Spinal cord (tissue), 10 donors: ENCODE measurements around the gene IRF1. TPM values are rescaled to one million over a fixed set of nuclear protein-coding genes. Genes with fewer than 3 reads are reported as not detected.

Experiments
- DNase-seq, 6 donors: peaks; one replicate each; pipeline versions ENCODE4 v3.0.0 to v3.0.0-alpha.2; 2013 to 2015; ENCODE audit warnings: low spot score in 6 of 6, low read depth in 4 of 6
- H3K27ac ChIP-seq: one replicate; pipeline ENCODE4 v1.5.1; 2013; ENCODE audit warnings: low read depth, low read length, control low read depth
- H3K27me3 ChIP-seq: one replicate; pipeline ENCODE4 v1.6.1; 2013; ENCODE audit warnings: low read length; ENCODE audit not compliant: control insufficient read depth, insufficient read depth
- H3K36me3 ChIP-seq: one replicate; pipeline ENCODE4 v1.6.1; 2013; ENCODE audit warnings: low read length; ENCODE audit not compliant: control insufficient read depth, insufficient read depth
- H3K4me1 ChIP-seq: one replicate; pipeline ENCODE4 v1.6.1; 2013; ENCODE audit warnings: low read length; ENCODE audit not compliant: control insufficient read depth, insufficient read depth
- H3K4me3 ChIP-seq: one replicate; pipeline ENCODE4 v1.5.1; 2013; ENCODE audit warnings: low read depth, low read length, control low read depth
- H3K9me3 ChIP-seq: one replicate; pipeline ENCODE4 v1.6.1; 2013; ENCODE audit warnings: low read length; ENCODE audit not compliant: control insufficient read depth, insufficient read depth
- WGBS: methylation state at CpG from one replicate; pipeline ENCODE4 v1.1.5; 2013; ENCODE audit warnings: missing lambda C conversion rate; ENCODE audit not compliant: insufficient coverage; 5-methylcytosine and 5-hydroxymethylcytosine counted together
- polyA plus RNA-seq, 2 donors: library from polyadenylated mRNA; unstranded; fragments of 120-200 nt; gene quantifications; one replicate each; pipeline ENCODE4 v1.2.1, GENCODE V29; 2013; ENCODE audit not compliant: insufficient read length in 2 of 2
- total RNA-seq, 2 donors: library from RNA; depleted of rRNA in 1 of 2; stranded (reverse); fragments of 120-200 nt in 1 of 2; fragments of >200 nt in 1 of 2; gene quantifications; one replicate each; pipeline versions ENCODE4 v1.2.3 to v1.2.4, GENCODE V29; 2013 to 2014
- donor health status: healthy.

Gene IRF1
- total and polyA plus RNA-seq, 4 donors = 5.8 to 8.5 (median 7.4) TPM

DNA sequence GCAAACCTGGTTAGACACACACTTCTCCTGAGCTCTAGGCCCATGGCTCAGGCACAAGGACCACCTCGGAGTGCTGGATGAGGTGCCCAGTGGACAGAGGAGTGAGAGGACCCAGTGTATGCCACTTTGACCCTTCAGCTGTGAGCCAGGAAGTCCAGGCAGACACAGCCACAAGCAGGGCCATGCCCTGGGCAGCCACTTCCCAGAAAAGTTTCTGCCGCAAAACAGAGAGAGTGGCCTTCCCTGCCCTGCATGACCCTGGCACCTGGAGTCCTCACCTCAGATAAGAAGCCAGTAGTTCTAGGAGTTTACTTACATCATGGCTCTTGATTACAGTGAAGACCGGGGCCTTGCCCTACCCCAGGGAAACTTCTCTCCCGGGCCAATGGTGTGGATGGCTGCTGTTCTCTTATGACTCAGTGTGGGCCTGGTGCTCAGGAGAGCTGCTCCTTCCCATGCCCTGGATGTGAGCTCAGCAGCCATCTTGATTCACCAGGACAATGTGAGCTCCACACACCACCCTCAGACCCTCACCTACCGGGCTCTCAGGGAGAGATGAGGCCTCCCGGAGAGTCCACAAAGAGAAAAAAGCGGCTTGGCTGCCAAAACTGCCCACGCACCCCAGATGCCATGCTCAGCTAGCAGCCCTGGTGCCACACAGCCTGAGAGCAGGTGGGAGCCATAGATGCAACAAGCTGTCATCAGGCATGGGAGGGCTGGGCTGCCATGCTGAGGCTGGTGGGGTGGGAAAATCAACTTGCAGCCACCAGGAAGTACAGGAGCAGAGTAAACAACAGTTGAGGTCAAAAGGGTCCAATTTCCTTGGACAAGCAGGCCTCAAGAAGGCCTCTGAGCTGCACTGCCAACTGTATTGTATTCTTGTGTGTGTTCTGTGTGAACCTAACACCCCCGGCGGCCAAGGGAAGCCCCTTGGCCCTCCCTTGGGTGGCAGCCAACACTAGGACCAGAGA, 11.7 kb upstream of the IRF1 start:
- no peak for DNase-seq
- Histone ChIP-seq H3K27ac (no peak overlapping the region), H3K27me3 (no peaks in the 10 kb centered on the region), H3K9me3 (no peaks in the 10 kb centered on the region), H3K4me1 (peaks cover 23% of the 10 kb centered on the region), H3K36me3 (no peaks in the 10 kb centered on the region), H3K4me3 (no peak overlapping the region)
- 79% methylated on average over 8 of the region's 10 CpGs for WGBS

DNA sequence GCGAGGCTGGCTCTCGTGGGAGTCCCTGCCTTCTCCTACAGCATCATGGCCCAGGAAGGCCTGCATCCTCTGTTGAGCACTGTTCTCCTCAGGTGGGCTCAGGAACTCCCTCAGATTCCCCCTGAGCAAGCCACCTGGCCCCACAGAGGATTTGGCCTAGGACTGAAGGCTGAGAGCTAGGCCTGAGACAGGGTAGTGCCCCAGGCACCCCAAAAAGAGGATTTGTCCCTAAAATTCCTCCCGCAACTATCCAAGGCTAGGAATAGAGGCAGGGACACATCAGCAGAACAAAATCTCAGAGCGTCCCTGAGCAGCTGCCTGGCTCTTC, 11.0 kb upstream of the IRF1 start:
- no peaks in the 10 kb centered on the region for H3K36me3 ChIP-seq
- WGBS = 85% methylated on average over 4 of the region's 4 CpGs
- H3K9me3 ChIP-seq = no peaks in the 10 kb centered on the region
- H3K4me3 ChIP-seq = no peak overlapping the region
- DNase-seq = no peak
- H3K27ac ChIP-seq = no peak overlapping the region
- H3K4me1 ChIP-seq = peaks cover 29% of the 10 kb centered on the region
- H3K27me3 ChIP-seq = no peaks in the 10 kb centered on the region

DNA sequence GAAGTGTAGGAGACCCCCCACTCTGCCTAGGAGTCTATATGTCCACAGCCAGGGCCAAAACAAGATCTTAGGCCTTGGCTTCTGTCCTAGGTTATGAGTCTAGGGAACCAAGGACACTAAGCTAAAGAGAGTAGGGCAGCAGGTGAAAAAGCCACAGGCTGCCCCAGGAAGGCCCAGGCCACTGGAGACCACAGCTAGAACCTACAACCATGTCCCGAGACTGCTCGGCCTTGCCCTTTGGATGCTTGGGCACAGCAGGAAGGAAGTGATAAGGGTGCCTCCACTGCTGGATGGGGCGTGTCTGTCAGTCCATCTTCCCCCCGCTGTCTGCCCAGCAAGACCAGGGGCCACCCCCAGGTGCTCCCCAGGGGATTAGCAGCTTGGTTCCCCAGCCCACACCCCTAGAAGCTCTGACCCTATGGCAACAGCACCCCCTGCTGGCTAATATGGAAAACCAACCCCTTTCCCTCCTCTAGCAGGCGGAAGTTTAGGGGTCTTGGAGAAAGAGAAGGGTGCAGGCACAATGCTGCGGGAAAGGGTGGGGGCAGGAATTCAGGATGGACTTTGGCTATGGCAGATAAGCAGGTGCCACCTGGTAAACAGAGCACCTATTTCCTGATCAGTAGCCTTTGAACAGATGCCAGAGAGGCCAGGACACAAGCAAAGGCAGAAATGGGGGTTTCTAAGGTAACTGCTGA, 10.5 kb upstream of the IRF1 start:
- Histone ChIP-seq H3K27me3 (no peaks in the 10 kb centered on the region), H3K4me3 (no peak overlapping the region), H3K36me3 (no peaks in the 10 kb centered on the region), H3K9me3 (no peaks in the 10 kb centered on the region), H3K4me1 (peaks cover 34% of the 10 kb centered on the region), H3K27ac (no peak overlapping the region)
- 66% methylated on average over 5 of the region's 6 CpGs for WGBS
- DNase-seq = peak in 2 of 6 donors; percentile 44 to 73

DNA sequence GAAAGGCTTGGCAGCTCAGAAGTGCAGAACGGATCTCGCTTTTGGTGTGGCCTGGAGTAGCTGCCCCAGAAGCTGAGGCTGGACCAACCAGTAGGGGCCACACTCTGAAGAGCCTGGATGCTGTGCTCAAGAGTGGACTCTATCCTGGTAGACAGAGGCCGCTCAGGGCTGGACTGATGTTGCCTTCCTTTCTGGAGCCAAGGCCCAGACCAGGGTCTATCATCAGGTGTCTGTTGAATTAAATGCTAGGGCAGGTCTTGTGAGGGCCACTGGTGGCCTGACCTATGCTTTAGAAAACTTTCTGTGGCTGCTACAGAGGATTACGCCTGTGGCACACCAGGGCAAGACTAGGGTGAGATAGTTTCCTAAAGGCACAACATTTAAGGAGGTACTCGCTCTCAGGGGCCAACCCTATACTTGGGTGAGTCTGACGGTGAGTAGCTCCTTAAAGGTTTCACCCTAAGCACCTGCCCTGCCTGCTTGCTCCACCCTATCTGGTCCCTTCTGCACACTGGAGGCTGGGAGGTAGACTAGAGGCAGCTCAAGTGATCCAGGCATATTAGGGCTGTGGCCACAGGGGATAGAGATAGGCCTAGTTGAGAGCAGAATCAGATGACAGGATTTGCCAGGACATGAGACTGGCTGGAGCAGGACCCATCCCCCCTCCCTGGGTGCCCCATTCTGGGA, 9.8 kb upstream of the IRF1 start:
- H3K27ac ChIP-seq = no peak overlapping the region
- DNase-seq = no peak
- H3K27me3 ChIP-seq = no peaks in the 10 kb centered on the region
- H3K36me3 ChIP-seq = no peaks in the 10 kb centered on the region
- no peaks in the 10 kb centered on the region for H3K9me3 ChIP-seq
- H3K4me3 ChIP-seq = no peak overlapping the region
- H3K4me1 ChIP-seq = peaks cover 41% of the 10 kb centered on the region
- 89% methylated on average over 5 of the region's 6 CpGs for WGBS

DNA sequence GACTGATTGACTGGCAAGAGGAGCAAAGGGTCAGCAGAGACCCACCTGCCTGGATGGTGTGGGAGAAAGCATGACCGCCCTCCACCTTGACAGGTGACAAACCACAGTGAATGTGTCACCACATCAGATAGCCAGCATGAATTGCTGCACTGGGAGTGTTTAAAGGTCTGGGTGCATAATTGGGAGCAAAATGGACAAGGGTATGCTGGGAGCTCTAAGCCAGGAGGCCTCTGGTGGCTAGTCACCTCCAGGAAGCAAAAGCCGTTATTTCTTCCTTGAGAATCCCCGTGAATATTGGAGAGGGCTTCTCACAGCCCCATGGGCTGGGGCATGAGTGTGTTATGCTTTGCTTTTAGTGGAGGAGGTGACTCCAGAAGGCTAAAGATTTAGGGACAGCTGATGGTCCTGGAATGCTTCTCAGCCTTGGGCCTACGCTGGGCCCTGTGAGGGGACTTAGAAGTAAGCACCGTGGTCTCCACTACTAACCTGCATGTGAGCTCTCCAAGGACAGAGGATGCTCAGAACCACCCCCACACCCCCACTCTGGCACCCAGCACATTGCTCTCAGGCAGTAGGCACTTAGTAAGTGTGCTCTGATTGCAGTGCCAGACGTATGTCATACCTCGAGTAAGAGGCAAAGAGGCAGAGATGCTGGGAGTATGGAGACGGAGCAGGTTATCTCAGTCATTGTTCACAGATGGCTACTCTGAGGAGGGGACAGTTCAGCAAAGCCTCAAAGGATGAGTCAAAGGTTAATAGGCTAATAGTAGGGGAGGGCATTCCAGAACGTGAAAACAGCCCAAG, 9.1 kb upstream of the IRF1 start:
- WGBS = 68% methylated on average over 9 of the region's 9 CpGs
- H3K36me3 ChIP-seq = no peaks in the 10 kb centered on the region
- H3K27me3 ChIP-seq = no peaks in the 10 kb centered on the region
- peaks cover 46% of the 10 kb centered on the region for H3K4me1 ChIP-seq
- DNase-seq = no peak
- H3K9me3 ChIP-seq = no peaks in the 10 kb centered on the region
- no peak overlapping the region for H3K27ac ChIP-seq
- H3K4me3 ChIP-seq = no peak overlapping the region

DNA sequence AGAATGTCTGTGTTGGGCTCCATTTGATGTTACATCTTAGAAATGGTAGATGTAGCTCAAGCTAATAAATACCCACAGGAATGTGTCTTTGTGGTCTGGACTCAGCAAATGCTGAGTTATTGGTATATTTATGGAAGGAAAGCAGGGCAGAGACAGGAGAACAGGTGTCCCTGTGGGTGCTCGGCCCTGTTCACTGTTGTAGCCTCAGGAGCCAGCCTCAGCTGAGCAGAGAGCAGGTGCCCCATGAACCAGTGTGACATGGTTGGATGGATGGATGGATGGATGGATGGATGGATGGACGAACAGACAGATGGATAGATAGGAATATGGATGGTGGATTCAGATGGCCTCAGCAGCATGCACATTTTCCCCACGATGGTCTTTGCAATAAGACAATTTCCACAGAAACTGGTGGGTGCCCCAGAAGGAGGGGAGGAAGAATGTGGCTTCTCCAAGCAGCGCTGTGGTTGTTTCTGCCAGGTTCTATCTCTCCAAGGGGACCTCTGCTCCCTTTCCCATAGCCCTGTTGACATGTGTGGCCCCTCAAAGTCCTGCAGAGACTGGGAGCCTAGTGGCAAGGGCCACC, 8.2 kb upstream of the IRF1 start:
- H3K27ac ChIP-seq = no peak overlapping the region
- no peaks in the 10 kb centered on the region for H3K27me3 ChIP-seq

DNA sequence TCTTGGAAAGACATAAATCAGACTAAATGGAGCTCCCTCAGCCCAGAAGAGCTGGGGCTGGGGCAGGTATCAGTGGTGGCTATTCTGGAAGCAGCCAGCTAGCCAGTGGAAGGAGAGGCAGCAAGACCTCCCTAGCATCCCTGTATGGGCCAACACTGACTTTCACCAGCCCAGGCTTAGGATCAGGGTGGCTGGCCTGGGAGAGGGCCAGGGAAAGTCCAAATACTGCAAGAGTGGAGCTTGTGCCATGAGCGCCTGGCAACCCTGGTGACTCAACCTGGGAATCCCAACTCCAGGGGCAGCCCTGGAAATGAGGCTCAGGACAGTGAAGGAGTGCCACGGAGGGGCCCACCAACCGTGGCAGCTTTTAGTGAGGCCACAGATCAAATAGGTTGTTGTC, 7.6 kb upstream of the IRF1 start:
- H3K9me3 ChIP-seq = no peaks in the 10 kb centered on the region
- H3K4me1 ChIP-seq = peaks cover 46% of the 10 kb centered on the region
- no peak overlapping the region for H3K4me3 ChIP-seq
- DNase-seq = no peak
- no peaks in the 10 kb centered on the region for H3K36me3 ChIP-seq
- WGBS = 82% methylated on average over 3 of the region's 3 CpGs
- no peaks in the 10 kb centered on the region for H3K27me3 ChIP-seq
- peak overlapping the region; percentile 91 for H3K27ac ChIP-seq

More for the DNA sequence above, 8.2 kb upstream of the IRF1 start:
- WGBS = 83% methylated on average over 2 of the region's 4 CpGs
- Histone ChIP-seq H3K4me1 (peaks cover 46% of the 10 kb centered on the region), H3K9me3 (no peaks in the 10 kb centered on the region), H3K4me3 (no peak overlapping the region), H3K36me3 (no peaks in the 10 kb centered on the region)
- DNase-seq = no peak

DNA sequence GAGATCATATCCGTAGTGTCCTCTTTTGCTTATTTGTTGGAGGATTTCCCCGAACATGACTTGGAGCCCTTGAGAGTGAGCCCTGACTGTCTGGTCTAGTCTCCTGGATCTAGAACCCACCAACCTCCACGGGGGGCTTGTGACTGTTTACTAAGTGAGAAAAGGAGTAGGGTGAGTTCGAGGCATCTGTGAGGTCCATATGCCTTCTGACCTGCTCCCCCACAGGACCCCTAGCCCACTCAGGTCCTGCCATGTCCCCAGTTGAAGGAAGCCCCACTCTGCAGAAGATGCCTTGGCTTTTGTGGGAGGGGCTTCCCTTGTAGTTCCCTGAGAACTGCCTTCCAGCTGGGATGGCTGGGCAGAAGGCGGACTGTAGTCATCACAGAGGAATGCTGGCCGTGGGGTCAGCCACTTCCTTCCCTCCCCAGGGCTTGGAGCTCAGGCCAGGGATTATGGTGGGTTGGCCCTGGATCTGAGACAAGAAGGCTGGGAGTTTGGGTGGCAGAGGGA, 7.0 kb upstream of the IRF1 start:
- 79% methylated on average over 2 of the region's 6 CpGs for WGBS
- H3K27ac ChIP-seq = peak overlapping the region; percentile 91
- no peaks in the 10 kb centered on the region for H3K9me3 ChIP-seq
- peak in 1 of 6 donors; percentile 44 for DNase-seq
- no peaks in the 10 kb centered on the region for H3K27me3 ChIP-seq
- peak overlapping the region; percentile 81 for H3K4me3 ChIP-seq
- peaks cover 44% of the 10 kb centered on the region for H3K4me1 ChIP-seq
- no peaks in the 10 kb centered on the region for H3K36me3 ChIP-seq
